ENCODE measurements around the gene EDC4.

EDC4 gene

DNA sequence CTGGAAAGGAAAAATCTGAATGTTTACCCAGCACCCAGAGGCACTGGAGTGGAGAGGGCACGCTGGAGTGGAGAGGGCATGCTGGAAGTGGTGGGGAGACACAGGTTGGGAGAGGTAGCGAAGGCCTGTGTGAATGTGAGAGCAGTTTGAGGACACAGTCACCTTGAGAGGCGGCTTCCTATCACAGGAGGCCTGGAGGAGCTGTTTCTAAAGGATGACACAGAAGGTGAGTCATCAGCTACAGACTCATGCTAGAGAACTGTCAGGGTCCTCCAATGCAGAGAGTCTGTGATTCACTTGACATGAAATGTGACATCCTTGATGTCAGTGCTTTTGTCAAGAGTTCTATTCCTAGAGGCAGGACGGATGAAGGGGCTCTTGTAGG, 45.0 kb downstream of the EDC4 start:
- Histone ChIP-seq H3K4me3 (ENCODE audit: low read length in 2 of 2) (no peak overlapping the region), H3K9ac (ENCODE audit: low read depth in 1 of 2, low read length in 2 of 2) (no peak overlapping the region), H3K9me3 (ENCODE audit: control insufficient read depth in 2 of 2, low read length in 2 of 2) (no peaks in the 10 kb centered on the region), H3K27me3 (ENCODE audit: control insufficient read depth in 2 of 2, insufficient read depth in 2 of 2, low read length in 2 of 2) (no peaks in the 10 kb centered on the region), H3K27ac (ENCODE audit: low read depth in 2 of 2, low read length in 2 of 2) (no peak overlapping the region), H3K4me1 (ENCODE audit: control insufficient read depth in 2 of 2, insufficient read depth in 2 of 2, low read length in 2 of 2) (peaks cover 0 to 2% of the 10 kb centered on the region in 2 donors), H3K36me3 (ENCODE audit: control insufficient read depth in 2 of 2, insufficient read depth in 2 of 2, low read length in 2 of 2) (peaks cover 14 to 29% of the 10 kb centered on the region in 2 donors)

DNA sequence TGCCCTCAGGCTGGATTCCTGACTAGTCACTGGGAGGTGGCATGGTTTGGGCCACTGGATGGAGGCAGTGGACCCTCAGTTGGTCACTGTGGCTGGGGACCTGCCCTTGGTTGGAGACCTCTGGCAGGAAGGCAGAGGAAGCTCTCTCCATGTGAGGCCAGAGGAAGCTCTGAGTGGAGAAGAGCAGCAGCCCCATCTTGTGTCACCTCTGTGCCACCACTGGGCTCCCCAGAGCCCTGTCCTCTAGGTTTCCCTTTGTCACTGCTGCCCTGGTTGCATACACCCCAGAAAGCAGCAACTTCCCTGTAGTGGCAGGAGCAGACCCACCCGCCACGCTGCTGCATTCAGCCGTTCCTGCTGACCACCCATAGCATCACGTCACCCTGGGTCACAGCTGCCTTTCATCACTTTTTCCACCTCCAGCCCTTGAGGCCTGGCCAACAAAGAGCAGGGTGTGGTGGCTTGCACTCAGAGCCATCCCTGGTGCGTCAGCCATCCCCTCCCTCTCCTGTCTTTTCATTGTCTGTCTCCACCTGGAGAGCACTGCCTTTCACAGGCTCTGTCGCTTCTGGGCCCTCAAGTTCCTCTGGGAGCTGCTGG, 46.9 kb downstream of the EDC4 start:
- H3K9ac ChIP-seq (ENCODE audit: low read depth in 1 of 2, low read length in 2 of 2), result no peak overlapping the region
- no peaks in the 10 kb centered on the region for H3K27me3 ChIP-seq (ENCODE audit: control insufficient read depth in 2 of 2, insufficient read depth in 2 of 2, low read length in 2 of 2)
- peaks cover 0 to 2% of the 10 kb centered on the region in 2 donors for H3K4me1 ChIP-seq (ENCODE audit: control insufficient read depth in 2 of 2, insufficient read depth in 2 of 2, low read length in 2 of 2)
- no peaks in the 10 kb centered on the region for H3K9me3 ChIP-seq (ENCODE audit: control insufficient read depth in 2 of 2, low read length in 2 of 2)
- H3K4me3 ChIP-seq (ENCODE audit: low read length in 2 of 2), result no peak overlapping the region
- no peak overlapping the region for H3K27ac ChIP-seq (ENCODE audit: low read depth in 2 of 2, low read length in 2 of 2)
- H3K36me3 ChIP-seq (ENCODE audit: control insufficient read depth in 2 of 2, insufficient read depth in 2 of 2, low read length in 2 of 2), result peaks cover 17 to 36% of the 10 kb centered on the region in 2 donors

DNA sequence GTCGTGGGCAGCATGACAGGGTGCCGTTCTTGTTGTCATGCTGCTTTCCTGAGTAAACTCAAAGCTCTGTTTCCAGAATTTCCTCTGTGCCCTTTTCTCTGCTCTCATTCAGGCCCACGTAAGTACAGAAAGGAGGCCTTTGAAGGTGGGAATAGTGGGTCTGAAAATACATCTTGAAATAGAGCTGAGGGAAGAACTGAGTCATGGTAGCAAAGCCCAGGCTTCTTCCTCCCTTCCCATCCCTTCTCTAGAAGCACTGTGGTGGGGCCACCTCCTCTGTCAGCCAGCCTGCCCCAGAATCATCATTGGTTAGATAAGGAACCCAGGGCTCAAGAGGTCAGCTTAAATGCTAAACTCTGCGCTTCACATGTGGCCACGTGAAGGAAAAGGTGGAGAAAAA, 49.4 kb downstream of the EDC4 start:
- H3K27ac ChIP-seq (ENCODE audit: low read depth in 2 of 2, low read length in 2 of 2), result no peak overlapping the region
- H3K4me3 ChIP-seq (ENCODE audit: low read length in 2 of 2), result no peak overlapping the region
- no peaks in the 10 kb centered on the region for H3K9me3 ChIP-seq (ENCODE audit: control insufficient read depth in 2 of 2, low read length in 2 of 2)
- H3K27me3 ChIP-seq (ENCODE audit: control insufficient read depth in 2 of 2, insufficient read depth in 2 of 2, low read length in 2 of 2), result no peaks in the 10 kb centered on the region
- H3K36me3 ChIP-seq (ENCODE audit: control insufficient read depth in 2 of 2, insufficient read depth in 2 of 2, low read length in 2 of 2), result peaks cover 17 to 21% of the 10 kb centered on the region in 2 donors
- no peaks in the 10 kb centered on the region for H3K4me1 ChIP-seq (ENCODE audit: control insufficient read depth in 2 of 2, insufficient read depth in 2 of 2, low read length in 2 of 2)
- H3K9ac ChIP-seq (ENCODE audit: low read depth in 1 of 2, low read length in 2 of 2), result no peak overlapping the region

DNA sequence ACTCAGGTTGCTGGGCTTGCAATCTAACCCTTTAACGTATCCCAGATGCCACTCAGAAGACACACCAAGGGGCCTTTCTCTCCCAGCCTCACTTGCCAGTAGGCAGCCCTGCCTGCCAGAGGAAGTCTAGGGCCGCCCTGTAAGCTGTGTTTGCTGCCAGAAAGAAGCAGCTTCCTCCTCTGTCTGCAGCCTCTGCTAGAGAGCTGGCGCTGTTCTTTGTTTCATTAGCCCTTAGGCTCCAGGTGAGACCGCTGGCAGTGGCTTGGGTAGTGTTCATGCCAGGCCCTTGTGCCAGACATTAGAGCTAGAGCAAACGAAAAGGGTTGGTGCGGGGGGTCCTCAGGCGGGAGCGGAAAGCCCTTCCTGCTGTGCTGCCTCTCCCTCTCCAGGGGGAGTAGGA, 49.9 kb downstream of the EDC4 start:
- H3K4me1 ChIP-seq (ENCODE audit: control insufficient read depth in 2 of 2, insufficient read depth in 2 of 2, low read length in 2 of 2), result no peaks in the 10 kb centered on the region

DNA sequence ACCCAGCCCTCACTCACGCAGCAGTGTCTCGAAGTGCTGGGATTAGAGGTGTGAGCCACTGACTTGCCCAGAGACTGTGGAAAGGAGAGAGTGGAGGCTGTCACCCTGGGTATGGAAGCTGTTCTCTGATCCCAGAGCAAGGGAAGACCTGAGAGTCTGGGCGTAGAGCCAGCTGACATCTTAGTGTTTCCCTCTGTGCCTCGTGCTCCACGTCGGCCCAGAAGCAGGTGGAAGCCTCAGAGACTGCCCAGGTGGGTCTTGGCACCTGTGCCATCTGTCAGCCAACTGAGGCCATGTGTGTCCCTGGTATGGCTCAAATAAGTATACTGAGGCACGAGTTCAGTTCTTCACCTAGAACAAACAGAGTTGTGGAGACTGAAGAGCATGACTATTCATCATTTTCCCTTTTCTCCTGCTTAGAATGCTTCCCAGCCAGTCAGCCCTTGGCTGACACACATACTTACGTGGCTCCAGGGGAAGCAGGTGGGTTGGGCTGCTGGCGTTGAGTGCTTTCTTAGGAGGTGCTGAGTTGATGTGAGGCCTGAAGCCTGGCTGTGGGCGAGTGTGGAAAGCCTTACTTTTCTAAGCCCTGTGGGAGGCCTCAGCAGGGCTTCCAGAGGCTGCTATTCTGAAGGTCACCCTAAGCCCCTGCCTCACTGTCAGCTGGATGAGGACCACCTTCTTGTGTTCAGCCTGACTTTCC, 50.7 kb downstream of the EDC4 start:
- no peaks in the 10 kb centered on the region for H3K9me3 ChIP-seq (ENCODE audit: control insufficient read depth in 2 of 2, low read length in 2 of 2)
- H3K27ac ChIP-seq (ENCODE audit: low read depth in 2 of 2, low read length in 2 of 2), result no peak overlapping the region
- H3K27me3 ChIP-seq (ENCODE audit: control insufficient read depth in 2 of 2, insufficient read depth in 2 of 2, low read length in 2 of 2), result no peaks in the 10 kb centered on the region
- no peaks in the 10 kb centered on the region for H3K4me1 ChIP-seq (ENCODE audit: control insufficient read depth in 2 of 2, insufficient read depth in 2 of 2, low read length in 2 of 2)
- H3K9ac ChIP-seq (ENCODE audit: low read depth in 1 of 2, low read length in 2 of 2), result no peak overlapping the region
- peaks cover 25 to 27% of the 10 kb centered on the region in 2 donors for H3K36me3 ChIP-seq (ENCODE audit: control insufficient read depth in 2 of 2, insufficient read depth in 2 of 2, low read length in 2 of 2)
- H3K4me3 ChIP-seq (ENCODE audit: low read length in 2 of 2), result no peak overlapping the region

More for the DNA sequence above, 49.9 kb downstream of the EDC4 start:
- H3K27ac ChIP-seq (ENCODE audit: low read depth in 2 of 2, low read length in 2 of 2), result no peak overlapping the region
- H3K36me3 ChIP-seq (ENCODE audit: control insufficient read depth in 2 of 2, insufficient read depth in 2 of 2, low read length in 2 of 2), result peaks cover 21 to 24% of the 10 kb centered on the region in 2 donors
- no peak overlapping the region for H3K4me3 ChIP-seq (ENCODE audit: low read length in 2 of 2)
- H3K9me3 ChIP-seq (ENCODE audit: control insufficient read depth in 2 of 2, low read length in 2 of 2), result no peaks in the 10 kb centered on the region
- no peaks in the 10 kb centered on the region for H3K27me3 ChIP-seq (ENCODE audit: control insufficient read depth in 2 of 2, insufficient read depth in 2 of 2, low read length in 2 of 2)
- H3K9ac ChIP-seq (ENCODE audit: low read depth in 1 of 2, low read length in 2 of 2), result no peak overlapping the region

DNA sequence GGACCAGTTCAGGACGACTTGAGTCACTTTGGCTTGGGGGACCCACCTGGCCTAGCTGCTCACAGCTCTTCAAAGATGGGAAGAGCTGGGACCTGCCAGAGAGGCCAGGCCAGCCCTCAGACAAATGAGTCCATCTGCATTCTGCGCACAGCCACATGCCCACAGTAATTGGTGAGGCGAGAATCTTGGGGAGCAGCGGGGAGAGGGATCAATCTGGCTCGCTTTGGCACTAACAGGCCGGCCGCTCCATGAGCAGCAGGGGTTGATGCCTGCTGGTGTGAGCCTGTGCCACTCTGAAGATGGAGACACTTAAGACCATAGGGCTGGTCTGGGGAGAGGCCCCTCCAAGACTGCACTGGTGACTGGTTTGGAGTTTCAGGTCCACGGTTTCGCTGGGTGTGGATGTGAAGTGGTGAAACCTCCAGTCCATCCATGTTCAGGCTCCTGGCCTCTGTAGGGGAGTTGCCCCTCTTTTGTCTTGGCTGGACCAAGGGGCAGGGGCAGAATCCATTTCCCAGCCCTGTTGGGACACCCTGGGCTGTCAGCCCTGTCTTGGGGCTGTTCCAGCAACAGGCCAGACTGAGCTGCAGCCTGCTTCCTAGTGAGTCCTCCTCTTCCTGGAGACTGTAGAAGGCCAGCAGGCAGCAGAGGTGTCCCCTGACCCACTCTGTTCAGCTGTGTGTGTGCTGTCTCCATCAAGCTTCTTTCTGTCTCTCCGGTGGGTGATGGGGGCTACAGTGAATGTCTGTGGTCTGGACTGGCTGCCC, 51.5 kb downstream of the EDC4 start:
- H3K9me3 ChIP-seq (ENCODE audit: control insufficient read depth in 2 of 2, low read length in 2 of 2), result no peaks in the 10 kb centered on the region
- H3K9ac ChIP-seq (ENCODE audit: low read depth in 1 of 2, low read length in 2 of 2), result no peak overlapping the region
- H3K27ac ChIP-seq (ENCODE audit: low read depth in 2 of 2, low read length in 2 of 2), result no peak overlapping the region
- peaks cover 27% of the 10 kb centered on the region in 2 donors for H3K36me3 ChIP-seq (ENCODE audit: control insufficient read depth in 2 of 2, insufficient read depth in 2 of 2, low read length in 2 of 2)
- H3K27me3 ChIP-seq (ENCODE audit: control insufficient read depth in 2 of 2, insufficient read depth in 2 of 2, low read length in 2 of 2), result no peaks in the 10 kb centered on the region
- H3K4me1 ChIP-seq (ENCODE audit: control insufficient read depth in 2 of 2, insufficient read depth in 2 of 2, low read length in 2 of 2), result no peaks in the 10 kb centered on the region
- H3K4me3 ChIP-seq (ENCODE audit: low read length in 2 of 2), result no peak overlapping the region

DNA sequence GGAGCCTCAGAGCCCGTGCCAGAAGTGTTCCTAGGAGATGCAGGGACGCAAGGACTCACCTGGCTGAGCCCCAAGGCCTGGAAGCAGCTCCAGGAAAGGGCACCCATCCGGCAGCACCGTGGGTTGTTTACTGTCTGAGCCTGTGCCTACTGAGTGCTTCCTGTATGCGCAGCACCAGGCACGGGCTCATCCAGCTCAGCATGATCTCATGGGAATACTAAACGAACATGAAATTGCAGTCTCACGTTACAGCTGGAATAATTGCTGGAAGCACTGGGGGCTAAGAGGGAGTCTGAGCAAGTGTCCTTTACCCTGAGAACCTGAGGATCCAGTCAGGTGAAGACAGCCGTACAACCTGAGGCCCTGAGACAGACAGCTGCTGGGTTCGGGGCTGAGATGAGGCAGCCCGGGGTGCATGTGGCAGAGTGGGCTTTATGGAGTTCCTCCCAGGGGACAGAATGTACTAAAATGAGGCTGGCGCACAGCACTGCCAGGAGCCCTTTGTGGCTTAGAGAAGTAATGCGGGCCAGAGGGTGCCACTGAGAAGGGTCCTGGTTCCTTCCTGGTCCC, 53.4 kb downstream of the EDC4 start:
- Histone ChIP-seq H3K27me3 (ENCODE audit: control insufficient read depth in 2 of 2, insufficient read depth in 2 of 2, low read length in 2 of 2) (no peaks in the 10 kb centered on the region), H3K4me1 (ENCODE audit: control insufficient read depth in 2 of 2, insufficient read depth in 2 of 2, low read length in 2 of 2) (no peaks in the 10 kb centered on the region), H3K9me3 (ENCODE audit: control insufficient read depth in 2 of 2, low read length in 2 of 2) (no peaks in the 10 kb centered on the region), H3K9ac (ENCODE audit: low read depth in 1 of 2, low read length in 2 of 2) (no peak overlapping the region), H3K4me3 (ENCODE audit: low read length in 2 of 2) (no peak overlapping the region), H3K36me3 (ENCODE audit: control insufficient read depth in 2 of 2, insufficient read depth in 2 of 2, low read length in 2 of 2) (peaks cover 31 to 41% of the 10 kb centered on the region in 2 donors), H3K27ac (ENCODE audit: low read depth in 2 of 2, low read length in 2 of 2) (no peak overlapping the region)

DNA sequence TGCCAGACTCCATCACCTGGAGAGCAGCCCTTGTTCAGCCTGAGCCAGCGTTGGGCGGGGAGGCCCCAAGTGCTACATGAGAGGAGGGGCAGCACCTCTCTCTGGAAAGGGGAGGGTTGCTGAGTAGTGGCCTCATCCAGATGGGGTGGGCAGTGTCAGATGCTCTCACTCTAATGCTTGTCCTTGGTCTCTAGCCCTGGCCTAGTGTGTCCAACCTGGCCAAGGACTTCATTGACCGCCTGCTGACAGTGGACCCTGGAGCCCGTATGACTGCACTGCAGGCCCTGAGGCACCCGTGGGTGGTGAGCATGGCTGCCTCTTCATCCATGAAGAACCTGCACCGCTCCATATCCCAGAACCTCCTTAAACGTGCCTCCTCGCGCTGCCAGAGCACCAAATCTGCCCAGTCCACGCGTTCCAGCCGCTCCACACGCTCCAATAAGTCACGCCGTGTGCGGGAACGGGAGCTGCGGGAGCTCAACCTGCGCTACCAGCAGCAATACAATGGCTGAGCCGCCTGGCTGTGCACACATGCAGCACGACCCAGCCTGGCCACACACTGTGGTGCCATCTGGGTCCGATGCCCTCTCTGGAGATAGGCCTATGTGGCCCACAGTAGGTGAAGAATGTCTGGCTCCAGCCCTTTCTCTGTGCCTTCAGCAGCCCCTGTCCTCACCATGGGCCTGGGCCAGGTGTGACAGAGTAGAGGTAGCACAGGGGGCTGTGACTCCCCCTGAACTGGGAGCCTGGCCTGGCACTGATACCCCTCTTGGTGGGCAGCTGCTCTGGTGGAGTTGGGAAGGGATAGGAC, 54.5 kb downstream of the EDC4 start:
- Histone ChIP-seq H3K9ac (ENCODE audit: low read depth in 1 of 2, low read length in 2 of 2) (no peak overlapping the region), H3K36me3 (ENCODE audit: control insufficient read depth in 2 of 2, insufficient read depth in 2 of 2, low read length in 2 of 2) (peaks cover 28 to 50% of the 10 kb centered on the region in 2 donors), H3K27ac (ENCODE audit: low read depth in 2 of 2, low read length in 2 of 2) (no peak overlapping the region)

DNA sequence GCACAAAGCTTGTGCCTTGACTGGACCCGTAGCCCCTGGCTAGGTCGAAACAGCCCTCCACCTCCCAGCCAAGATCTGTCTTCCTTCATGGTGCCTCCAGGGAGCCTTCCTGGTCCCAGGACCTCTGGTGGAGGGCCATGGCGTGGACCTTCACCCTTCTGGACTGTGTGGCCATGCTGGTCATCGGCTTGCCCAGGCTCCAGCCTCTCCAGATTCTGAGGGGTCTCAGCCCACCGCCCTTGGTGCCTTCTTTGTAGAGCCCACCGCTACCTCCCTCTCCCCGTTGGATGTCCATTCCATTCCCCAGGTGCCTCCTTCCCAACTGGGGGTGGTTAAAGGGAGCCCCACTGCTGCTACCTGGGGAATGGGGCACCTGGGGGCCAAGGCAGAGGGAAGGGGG, 55.3 kb downstream of the EDC4 start:
- Histone ChIP-seq H3K4me3 (ENCODE audit: low read length in 2 of 2) (no peak overlapping the region), H3K27ac (ENCODE audit: low read depth in 2 of 2, low read length in 2 of 2) (no peak overlapping the region), H3K4me1 (ENCODE audit: control insufficient read depth in 2 of 2, insufficient read depth in 2 of 2, low read length in 2 of 2) (no peaks in the 10 kb centered on the region), H3K36me3 (ENCODE audit: control insufficient read depth in 2 of 2, insufficient read depth in 2 of 2, low read length in 2 of 2) (peaks cover 25 to 52% of the 10 kb centered on the region in 2 donors), H3K27me3 (ENCODE audit: control insufficient read depth in 2 of 2, insufficient read depth in 2 of 2, low read length in 2 of 2) (no peaks in the 10 kb centered on the region), H3K9me3 (ENCODE audit: control insufficient read depth in 2 of 2, low read length in 2 of 2) (no peaks in the 10 kb centered on the region), H3K9ac (ENCODE audit: low read depth in 1 of 2, low read length in 2 of 2) (no peak overlapping the region)

More for the DNA sequence above, 54.5 kb downstream of the EDC4 start:
- Histone ChIP-seq H3K27me3 (ENCODE audit: control insufficient read depth in 2 of 2, insufficient read depth in 2 of 2, low read length in 2 of 2) (no peaks in the 10 kb centered on the region), H3K4me1 (ENCODE audit: control insufficient read depth in 2 of 2, insufficient read depth in 2 of 2, low read length in 2 of 2) (no peaks in the 10 kb centered on the region), H3K9me3 (ENCODE audit: control insufficient read depth in 2 of 2, low read length in 2 of 2) (no peaks in the 10 kb centered on the region), H3K4me3 (ENCODE audit: low read length in 2 of 2) (no peak overlapping the region)

All from mucosa of rectum (tissue), 2 donors.